Measurements from ENCODE around the gene A2M. TPM values are rescaled to one million over a fixed set of nuclear protein-coding genes. Genes with fewer than 3 reads are reported as not detected.
"Not testable (repeated sequence)": the region's sequence is repeated elsewhere in the genome, so short reads cannot be mapped to it uniquely, and the experiment has no call there.

A2M gene
- total and polyA plus RNA-seq, 2 of the 8 experiments (the other 6 are each of a cell fraction or from before 2014, with no cell fraction given) = 0.15 TPM; not detected in 1

- H3K18ac ChIP-seq (ENCODE audit: extremely low read depth, low read length); H3K36me3 ChIP-seq (ENCODE audit: control insufficient read depth in 2 of 4, insufficient read depth in 4 of 4, low read length in 3 of 4); H3K27me3 ChIP-seq (replicated peaks in 1 of 4; ENCODE audit: control insufficient read depth in 3 of 4, extremely low read depth in 1 of 4, insufficient read depth in 3 of 4, low read length in 3 of 4); H4K8ac ChIP-seq (ENCODE audit: extremely low read depth, insufficient read depth, low read length); H3K56ac ChIP-seq (replicated peaks; ENCODE audit: insufficient read length, low read depth, low read length); DNase-seq (ENCODE audit: low read depth in 1 of 2, low spot score in 2 of 2); H3K79me1 ChIP-seq (ENCODE audit: low read depth, low read length); H2BK120ac ChIP-seq (replicated peaks; ENCODE audit: low read depth, low read length); H3K4me1 ChIP-seq (replicated peaks in 1 of 4; ENCODE audit: control insufficient read depth in 3 of 4, insufficient read depth in 4 of 4, low read length in 3 of 4); H3K79me2 ChIP-seq (ENCODE audit: control insufficient read depth in 1 of 2, insufficient read depth in 2 of 2, low read length in 2 of 2); H3K14ac ChIP-seq (ENCODE audit: insufficient read length); POLR2A ChIA-PET (ENCODE audit: partially characterized antibody); H3K23me2 ChIP-seq (ENCODE audit: low read depth, low read length); H2BK15ac ChIP-seq (ENCODE audit: low read length); H2BK5ac ChIP-seq (ENCODE audit: low read depth, low read length); H3K23ac ChIP-seq (ENCODE audit: insufficient read length); H2AFZ ChIP-seq (ENCODE audit: low read length); H3K27ac ChIP-seq (ENCODE audit: low read depth, low read length); H3K9ac ChIP-seq (replicated peaks in 1 of 4; ENCODE audit: extremely low read depth in 1 of 4, low read depth in 3 of 4, low read length in 3 of 4); CTCF ChIA-PET (ENCODE audit: partially characterized antibody); H3K4ac ChIP-seq (replicated peaks; ENCODE audit: insufficient read length, low read depth, low read length); FAIRE-seq; H4K20me1 ChIP-seq (replicated peaks in 1 of 2; ENCODE audit: control insufficient read depth in 1 of 2, insufficient read depth in 2 of 2, low read length in 2 of 2); H3K4me2 ChIP-seq (ENCODE audit: insufficient read depth in 1 of 2, low read depth in 2 of 2, low read length in 2 of 2); H2BK12ac ChIP-seq (ENCODE audit: low read depth, low read length); H2BK20ac ChIP-seq (ENCODE audit: low read length); H4K5ac ChIP-seq (ENCODE audit: insufficient read length, low read depth, low read length); H4K91ac ChIP-seq (replicated peaks; ENCODE audit: insufficient read length, low read length); H2AK5ac ChIP-seq (ENCODE audit: low read depth, low read length); H3K4me3 ChIP-seq (ENCODE audit: extremely low read depth in 1 of 4, insufficient read depth in 2 of 4, low read depth in 3 of 4, low read length in 4 of 4): not testable (repeated sequence)
- H3K9me3 ChIP-seq (ENCODE audit: insufficient read depth in 2 of 2, low read depth in 1 of 2, low read length in 1 of 2) = peaks cover 20 to 26% of the 10 kb centered on the region in 2 experiments
- WGBS, 2 experiments (ENCODE audit: extremely low coverage in 1 of 2, insufficient coverage in 1 of 2, insufficient read length in 1 of 2, insufficient replicate concordance in 2 of 2, low coverage in 1 of 2, low lambda C conversion rate in 2 of 2, missing lambda C conversion rate in 1 of 2) = 83% methylated on average over 2 of the region's 2 CpGs; no CpG with 5 or more reads in 1 of the 2 experiments
These were observed 24.0 kb upstream of the A2M start for GRCh38 chr12:9139588-9140290.

All from H1 (cell line).